HCT116 (cell line): ENCODE results near the gene TCF7L1. TPM values are rescaled to one million over a fixed set of nuclear protein-coding genes. Genes with fewer than 3 reads are reported as not detected.

Experiments used
- ATAC-seq: fragments of 200-7000 bp; cut with Tn5 transposase; 2 replicates; pipeline ENCODE4 v1.9.1; 2020; ENCODE audit warnings: mild to moderate bottlenecking, moderate library complexity
- BruUV-seq: library from RNA; stranded (reverse); fragments of 400-500 nt; replicated peaks from 2 replicates; lab custom pipeline; 2021; lab: Mats Ljungman, UMichigan
- CTCF ChIA-PET: fragments of 300-600 bp; sonication (Branson Sonifier 250); formaldehyde crosslinking; loops from one replicate; lab custom pipeline; 2021; ENCODE audit warnings: antibody characterized with exemption; lab: Charles Lee
- POLR2A ChIA-PET: fragments of 300-600, 350-600 bp; sonication (Branson Sonifier 250); formaldehyde crosslinking; loops from one replicate; lab custom pipeline; 2021; ENCODE audit warnings: antibody characterized with exemption; lab: Charles Lee
- RAD21 ChIA-PET, 2 experiments: fragments of 300-600 bp; sonication (Branson Sonifier 250); formaldehyde crosslinking; loops; one replicate each; lab custom pipeline; 2023; ENCODE audit warnings: low total read pairs in 2 of 2; ENCODE audit not compliant: uncharacterized antibody in 2 of 2, unreplicated experiment in 2 of 2, low non-redundant PET in 1 of 2; lab: Charles Lee
- DNase-seq: peaks from one replicate; pipeline ENCODE4 v3.0.0-alpha.2; 2010; ENCODE audit warnings: low read depth, low spot score
- H2AFZ ChIP-seq: fragments of 200-600 bp; shearing (Covaris generic), sonication (generic); 2 replicates; pipeline ENCODE4 v1.6.1; 2017; ENCODE audit warnings: low read depth, mixed run types, mixed read lengths, antibody characterized with exemption, low read length; ENCODE audit not compliant: poor library complexity, severe bottlenecking
- H3K27ac ChIP-seq: 2 replicates; pipeline ENCODE4 v1.5.1; 2012; ENCODE audit warnings: low read depth, low read length
- H3K27me3 ChIP-seq: fragments of 200-600 bp; sonication (generic); 2 replicates; pipeline ENCODE4 v1.6.1; 2016; ENCODE audit warnings: mixed run types, low read length, mixed read lengths; ENCODE audit not compliant: insufficient read depth
- H3K36me3 ChIP-seq, 2 experiments: fragments of 200-500 bp in 1 of 2; fragments of 200-600 bp in 1 of 2; sonication (Bioruptor generic) in 1 of 2; sonication (generic) in 1 of 2; 2 replicates each; pipeline versions ENCODE4 v1.5.1 to v1.6.1; 2014 to 2016; ENCODE audit warnings: low read length in 2 of 2, inconsistent platforms in 1 of 2, mixed read lengths in 1 of 2, mixed run types in 1 of 2; ENCODE audit not compliant: insufficient read depth in 2 of 2, control insufficient read depth in 1 of 2
- H3K4me1 ChIP-seq, 2 experiments: fragments of 200-600 bp in 1 of 2; sonication (generic) in 1 of 2; 2 replicates each; pipeline versions ENCODE4 v1.5.1 to v1.6.1; 2012 to 2017; ENCODE audit warnings: low read length in 2 of 2, inconsistent platforms in 1 of 2, mild to moderate bottlenecking in 1 of 2, mixed read lengths in 1 of 2, mixed run types in 1 of 2, moderate library complexity in 1 of 2; ENCODE audit not compliant: insufficient read depth in 2 of 2, control insufficient read depth in 1 of 2
- H3K4me2 ChIP-seq: fragments of 200-600 bp; sonication (generic); 2 replicates; pipeline ENCODE4 v1.6.1; 2017; ENCODE audit warnings: mixed run types, low read length, mixed read lengths
- H3K4me3 ChIP-seq, 2 experiments: fragments of 200-600 bp in 1 of 2; sonication (generic) in 1 of 2; replicated peaks in 1 of 2; 2 replicates each; pipeline ENCODE4 v1.5.1; 2011 to 2016; ENCODE audit warnings: low read length in 2 of 2, control low read depth in 1 of 2, low read depth in 1 of 2, mild to moderate bottlenecking in 1 of 2, mixed read lengths in 1 of 2, mixed run types in 1 of 2
- H3K79me2 ChIP-seq: fragments of 200-600 bp; sonication (generic); 2 replicates; pipeline ENCODE4 v1.6.1; 2017; ENCODE audit warnings: mild to moderate bottlenecking, mixed run types, low read length, moderate library complexity, mixed read lengths; ENCODE audit not compliant: insufficient read depth
- H3K9ac ChIP-seq: fragments of 200-600 bp; sonication (generic); 2 replicates; pipeline ENCODE4 v1.6.1; 2016; ENCODE audit warnings: low read length, mixed read lengths
- H3K9me2 ChIP-seq: fragments of 200-600 bp; sonication (generic), shearing (Covaris generic); 2 replicates; pipeline ENCODE4 v1.6.1; 2017; ENCODE audit warnings: mixed run types, mild to moderate bottlenecking, moderate library complexity; ENCODE audit not compliant: insufficient read depth
- H3K9me3 ChIP-seq, 2 experiments: fragments of 200-500 bp in 1 of 2; fragments of 200-600 bp in 1 of 2; sonication (Bioruptor generic) in 1 of 2; sonication (generic) in 1 of 2; 2 replicates each; pipeline ENCODE4 v1.6.1; 2014 to 2017; ENCODE audit warnings: low read length in 2 of 2, mixed read lengths in 2 of 2, inconsistent platforms in 1 of 2, low read depth in 1 of 2, mild to moderate bottlenecking in 1 of 2, mixed run types in 1 of 2, moderate library complexity in 1 of 2; ENCODE audit not compliant: control insufficient read depth in 1 of 2, insufficient read depth in 1 of 2
- H4K20me1 ChIP-seq: fragments of 200-600 bp; sonication (generic), shearing (Covaris generic); 2 replicates; pipeline ENCODE4 v1.6.1; 2017; ENCODE audit warnings: mixed run types, mild to moderate bottlenecking, moderate library complexity; ENCODE audit not compliant: insufficient read depth
- CBX3 ChIP-seq: IDR thresholded peaks from 2 replicates; pipeline ENCODE4 v1.6.1; 2012; ENCODE audit warnings: low read depth
- CEBPB ChIP-seq: IDR thresholded peaks from 2 replicates; pipeline ENCODE4 v1.6.1; 2012; ENCODE audit warnings: low read depth
- ELF1 ChIP-seq: IDR thresholded peaks from 2 replicates; pipeline ENCODE4 v1.6.1; 2012; ENCODE audit warnings: low read depth, borderline replicate concordance
- EZH2 ChIP-seq: fragments of 200-600 bp; sonication (generic); IDR thresholded peaks from 2 replicates; pipeline ENCODE4 v1.6.1; 2017; ENCODE audit warnings: antibody characterized with exemption, mixed run types
- EZH2phosphoT487 ChIP-seq: fragments of 200-600 bp; IDR thresholded peaks from 2 replicates; pipeline ENCODE4 v1.6.1; 2018; ENCODE audit warnings: antibody characterized with exemption, borderline replicate concordance
- FOSL1 ChIP-seq: IDR thresholded peaks from 2 replicates; pipeline ENCODE4 v1.6.1; 2012; ENCODE audit warnings: low read depth
- POLR2AphosphoS5 ChIP-seq: IDR thresholded peaks from 2 replicates; pipeline ENCODE4 v1.6.1; 2011; ENCODE audit warnings: mild to moderate bottlenecking, low read depth, low read length, moderate library complexity
- RAD21 ChIP-seq: IDR thresholded peaks from 2 replicates; pipeline ENCODE4 v1.6.1; 2012; ENCODE audit warnings: low read depth, mild to moderate bottlenecking
- SRF ChIP-seq: IDR thresholded peaks from 2 replicates; pipeline ENCODE4 v1.6.1; 2012; ENCODE audit warnings: low read depth
- ZFX ChIP-seq: fragments of 450-650 bp; IDR thresholded peaks from 2 replicates; pipeline ENCODE4 v1.6.1; 2017
- ZNF274 ChIP-seq: fragments of 200-500 bp; sonication (Bioruptor generic); IDR thresholded peaks from 2 replicates; pipeline ENCODE4 v1.6.1; 2014; ENCODE audit warnings: mild to moderate bottlenecking, low read depth, low read length, inconsistent platforms
- intact Hi-C: fragments of 100-400 bp; cut with micrococcal nuclease; formaldehyde crosslinking; loops from 2 replicates; pipeline ENCODE4 v1.10.0; 2022
- total RNA-seq: library from RNA; stranded (reverse); gene quantifications from one replicate; pipeline ENCODE4 v1.2.1, GENCODE V29; 2021; ENCODE audit not compliant: unreplicated experiment
- TF ChIP-seq, protein P1 (sequence below): IDR thresholded peaks from 2 replicates; pipeline ENCODE4 v1.6.1; 2012; ENCODE audit warnings: low read depth
- TF ChIP-seq, protein P2 (sequence below), 3 experiments: fragments of 200-600 bp in 1 of 3; sonication (generic) in 1 of 3; IDR thresholded peaks in 2 of 3; conservative IDR thresholded peaks in 1 of 3; 2 replicates each; pipeline ENCODE4 v1.5.1; 2012 to 2017; ENCODE audit warnings: low read depth in 2 of 3, low read length in 2 of 3, antibody characterized with exemption in 1 of 3, borderline replicate concordance in 1 of 3, control low read depth in 1 of 3, mild to moderate bottlenecking in 1 of 3, mixed read lengths in 1 of 3, mixed run types in 1 of 3, moderate library complexity in 1 of 3; ENCODE audit not compliant: insufficient read depth in 1 of 3
- TF ChIP-seq, protein P3 (sequence below): IDR thresholded peaks from 2 replicates; pipeline ENCODE4 v1.6.1; 2012

Gene TCF7L1
- total RNA-seq, 1 experiment from 2014 or later = 10.3 TPM

DNA sequence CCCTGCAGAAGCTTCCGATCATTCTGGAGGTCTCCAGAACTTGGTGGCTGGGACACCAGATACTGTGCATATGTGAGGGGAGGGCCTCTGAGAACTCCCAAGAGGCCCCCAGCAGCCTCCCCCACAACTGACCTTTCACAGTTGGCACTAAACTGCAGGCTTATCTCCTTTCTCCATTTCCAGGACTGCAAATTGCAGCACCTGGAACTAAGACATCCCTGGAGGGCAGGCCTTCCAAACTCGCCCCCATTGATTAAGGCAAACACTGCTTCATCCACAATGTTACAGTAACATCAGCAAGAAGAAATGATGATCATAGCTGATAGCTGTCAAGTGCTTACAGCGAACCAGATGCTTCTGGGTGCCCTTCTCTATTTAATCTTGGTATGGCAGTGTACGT lies 126.7 kb downstream of the TCF7L1 start:
- CTCF ChIA-PET = no interaction called here
- Histone ChIP-seq H3K4me3 (no peak overlapping the region), H3K9me3 (no peaks in the 10 kb centered on the region), H3K27ac (no peak overlapping the region), H3K36me3 (no peaks in the 10 kb centered on the region), H3K27me3 (no peaks in the 10 kb centered on the region), H2AFZ (no peak overlapping the region), H4K20me1 (no peaks in the 10 kb centered on the region), H3K79me2 (no peaks in the 10 kb centered on the region), H3K9me2 (no peaks in the 10 kb centered on the region), H3K4me1 (peaks cover 10 to 16% of the 10 kb centered on the region in 2 experiments; a peak in 3 of 4 replicates), H3K4me2 (no peak overlapping the region), H3K9ac (no peak overlapping the region)
- RAD21 ChIA-PET = no interaction called here
- TF ChIP-seq POLR2AphosphoS5 = no peak
- TF ChIP-seq, protein P1, sequence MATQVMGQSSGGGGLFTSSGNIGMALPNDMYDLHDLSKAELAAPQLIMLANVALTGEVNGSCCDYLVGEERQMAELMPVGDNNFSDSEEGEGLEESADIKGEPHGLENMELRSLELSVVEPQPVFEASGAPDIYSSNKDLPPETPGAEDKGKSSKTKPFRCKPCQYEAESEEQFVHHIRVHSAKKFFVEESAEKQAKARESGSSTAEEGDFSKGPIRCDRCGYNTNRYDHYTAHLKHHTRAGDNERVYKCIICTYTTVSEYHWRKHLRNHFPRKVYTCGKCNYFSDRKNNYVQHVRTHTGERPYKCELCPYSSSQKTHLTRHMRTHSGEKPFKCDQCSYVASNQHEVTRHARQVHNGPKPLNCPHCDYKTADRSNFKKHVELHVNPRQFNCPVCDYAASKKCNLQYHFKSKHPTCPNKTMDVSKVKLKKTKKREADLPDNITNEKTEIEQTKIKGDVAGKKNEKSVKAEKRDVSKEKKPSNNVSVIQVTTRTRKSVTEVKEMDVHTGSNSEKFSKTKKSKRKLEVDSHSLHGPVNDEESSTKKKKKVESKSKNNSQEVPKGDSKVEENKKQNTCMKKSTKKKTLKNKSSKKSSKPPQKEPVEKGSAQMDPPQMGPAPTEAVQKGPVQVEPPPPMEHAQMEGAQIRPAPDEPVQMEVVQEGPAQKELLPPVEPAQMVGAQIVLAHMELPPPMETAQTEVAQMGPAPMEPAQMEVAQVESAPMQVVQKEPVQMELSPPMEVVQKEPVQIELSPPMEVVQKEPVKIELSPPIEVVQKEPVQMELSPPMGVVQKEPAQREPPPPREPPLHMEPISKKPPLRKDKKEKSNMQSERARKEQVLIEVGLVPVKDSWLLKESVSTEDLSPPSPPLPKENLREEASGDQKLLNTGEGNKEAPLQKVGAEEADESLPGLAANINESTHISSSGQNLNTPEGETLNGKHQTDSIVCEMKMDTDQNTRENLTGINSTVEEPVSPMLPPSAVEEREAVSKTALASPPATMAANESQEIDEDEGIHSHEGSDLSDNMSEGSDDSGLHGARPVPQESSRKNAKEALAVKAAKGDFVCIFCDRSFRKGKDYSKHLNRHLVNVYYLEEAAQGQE = no peak
- TF ChIP-seq FOSL1 = no peak
- no peak for TF ChIP-seq EZH2phosphoT487
- no peak for TF ChIP-seq SRF
- no peak for TF ChIP-seq EZH2
- TF ChIP-seq ZFX = no peak
- TF ChIP-seq CBX3 = no peak
- no peak for TF ChIP-seq ELF1
- no peak for TF ChIP-seq ZNF274
- TF ChIP-seq RAD21 = no peak
- no peak for TF ChIP-seq CEBPB
- TF ChIP-seq, protein P2, sequence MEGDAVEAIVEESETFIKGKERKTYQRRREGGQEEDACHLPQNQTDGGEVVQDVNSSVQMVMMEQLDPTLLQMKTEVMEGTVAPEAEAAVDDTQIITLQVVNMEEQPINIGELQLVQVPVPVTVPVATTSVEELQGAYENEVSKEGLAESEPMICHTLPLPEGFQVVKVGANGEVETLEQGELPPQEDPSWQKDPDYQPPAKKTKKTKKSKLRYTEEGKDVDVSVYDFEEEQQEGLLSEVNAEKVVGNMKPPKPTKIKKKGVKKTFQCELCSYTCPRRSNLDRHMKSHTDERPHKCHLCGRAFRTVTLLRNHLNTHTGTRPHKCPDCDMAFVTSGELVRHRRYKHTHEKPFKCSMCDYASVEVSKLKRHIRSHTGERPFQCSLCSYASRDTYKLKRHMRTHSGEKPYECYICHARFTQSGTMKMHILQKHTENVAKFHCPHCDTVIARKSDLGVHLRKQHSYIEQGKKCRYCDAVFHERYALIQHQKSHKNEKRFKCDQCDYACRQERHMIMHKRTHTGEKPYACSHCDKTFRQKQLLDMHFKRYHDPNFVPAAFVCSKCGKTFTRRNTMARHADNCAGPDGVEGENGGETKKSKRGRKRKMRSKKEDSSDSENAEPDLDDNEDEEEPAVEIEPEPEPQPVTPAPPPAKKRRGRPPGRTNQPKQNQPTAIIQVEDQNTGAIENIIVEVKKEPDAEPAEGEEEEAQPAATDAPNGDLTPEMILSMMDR (IDR thresholded peaks at IDR 0.05 in 2 of 3, conservative IDR thresholded peaks at IDR 0.05 in 1 of 3; ENCODE audit: borderline replicate concordance in 1 of 3, insufficient read depth in 1 of 3, low read depth in 2 of 3, low read length in 2 of 3) = no peak
- TF ChIP-seq, protein P3, sequence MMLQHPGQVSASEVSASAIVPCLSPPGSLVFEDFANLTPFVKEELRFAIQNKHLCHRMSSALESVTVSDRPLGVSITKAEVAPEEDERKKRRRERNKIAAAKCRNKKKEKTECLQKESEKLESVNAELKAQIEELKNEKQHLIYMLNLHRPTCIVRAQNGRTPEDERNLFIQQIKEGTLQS = no peak
- DNase-seq (no peak), ATAC-seq (no peak)
- no TSS peak for BruUV-seq
- intact Hi-C loops = no loop called here
- POLR2A ChIA-PET = no interaction called here
